HCT116 (cell line): Measurements from ENCODE around the gene PLD3. TPM values are rescaled to one million over a fixed set of nuclear protein-coding genes. Genes with fewer than 3 reads are reported as not detected.

ENCODE experiments used
- ATAC-seq: fragments of 200-7000 bp; cut with Tn5 transposase; 2 replicates; pipeline ENCODE4 v1.9.1; 2020; ENCODE audit warnings: mild to moderate bottlenecking, moderate library complexity
- Bru-seq: library from RNA; stranded (reverse); fragments of 400-500 nt; gene quantifications from one replicate; lab custom pipeline; 2021; lab: Mats Ljungman, UMichigan
- BruChase-seq, 2 experiments: library from RNA; stranded (reverse); fragments of 400-500 nt; gene quantifications; one replicate each; lab custom pipeline; 2021; lab: Mats Ljungman, UMichigan
- BruUV-seq: library from RNA; stranded (reverse); fragments of 400-500 nt; replicated peaks from 2 replicates; lab custom pipeline; 2021; lab: Mats Ljungman, UMichigan
- CTCF ChIA-PET: fragments of 300-600 bp; sonication (Branson Sonifier 250); formaldehyde crosslinking; loops from one replicate; lab custom pipeline; 2021; ENCODE audit warnings: antibody characterized with exemption; lab: Charles Lee
- POLR2A ChIA-PET: fragments of 300-600, 350-600 bp; sonication (Branson Sonifier 250); formaldehyde crosslinking; loops from one replicate; lab custom pipeline; 2021; ENCODE audit warnings: antibody characterized with exemption; lab: Charles Lee
- RAD21 ChIA-PET, 2 experiments: fragments of 300-600 bp; sonication (Branson Sonifier 250); formaldehyde crosslinking; loops; one replicate each; lab custom pipeline; 2023; ENCODE audit warnings: low total read pairs in 2 of 2; ENCODE audit not compliant: uncharacterized antibody in 2 of 2, unreplicated experiment in 2 of 2, low non-redundant PET in 1 of 2; lab: Charles Lee
- DNase-seq: peaks from one replicate; pipeline ENCODE4 v3.0.0-alpha.2; 2010; ENCODE audit warnings: low read depth, low spot score
- H2AFZ ChIP-seq: fragments of 200-600 bp; shearing (Covaris generic), sonication (generic); 2 replicates; pipeline ENCODE4 v1.6.1; 2017; ENCODE audit warnings: low read depth, mixed run types, mixed read lengths, antibody characterized with exemption, low read length; ENCODE audit not compliant: poor library complexity, severe bottlenecking
- H3K27ac ChIP-seq: 2 replicates; pipeline ENCODE4 v1.5.1; 2012; ENCODE audit warnings: low read depth, low read length
- H3K27me3 ChIP-seq: fragments of 200-600 bp; sonication (generic); 2 replicates; pipeline ENCODE4 v1.6.1; 2016; ENCODE audit warnings: mixed run types, low read length, mixed read lengths; ENCODE audit not compliant: insufficient read depth
- H3K36me3 ChIP-seq, 2 experiments: fragments of 200-500 bp in 1 of 2; fragments of 200-600 bp in 1 of 2; sonication (Bioruptor generic) in 1 of 2; sonication (generic) in 1 of 2; 2 replicates each; pipeline versions ENCODE4 v1.5.1 to v1.6.1; 2014 to 2016; ENCODE audit warnings: low read length in 2 of 2, inconsistent platforms in 1 of 2, mixed read lengths in 1 of 2, mixed run types in 1 of 2; ENCODE audit not compliant: insufficient read depth in 2 of 2, control insufficient read depth in 1 of 2
- H3K4me1 ChIP-seq, 2 experiments: fragments of 200-600 bp in 1 of 2; sonication (generic) in 1 of 2; 2 replicates each; pipeline versions ENCODE4 v1.5.1 to v1.6.1; 2012 to 2017; ENCODE audit warnings: low read length in 2 of 2, inconsistent platforms in 1 of 2, mild to moderate bottlenecking in 1 of 2, mixed read lengths in 1 of 2, mixed run types in 1 of 2, moderate library complexity in 1 of 2; ENCODE audit not compliant: insufficient read depth in 2 of 2, control insufficient read depth in 1 of 2
- H3K4me2 ChIP-seq: fragments of 200-600 bp; sonication (generic); 2 replicates; pipeline ENCODE4 v1.6.1; 2017; ENCODE audit warnings: mixed run types, low read length, mixed read lengths
- H3K4me3 ChIP-seq, 2 experiments: fragments of 200-600 bp in 1 of 2; sonication (generic) in 1 of 2; replicated peaks in 1 of 2; 2 replicates each; pipeline ENCODE4 v1.5.1; 2011 to 2016; ENCODE audit warnings: low read length in 2 of 2, control low read depth in 1 of 2, low read depth in 1 of 2, mild to moderate bottlenecking in 1 of 2, mixed read lengths in 1 of 2, mixed run types in 1 of 2
- H3K79me2 ChIP-seq: fragments of 200-600 bp; sonication (generic); 2 replicates; pipeline ENCODE4 v1.6.1; 2017; ENCODE audit warnings: mild to moderate bottlenecking, mixed run types, low read length, moderate library complexity, mixed read lengths; ENCODE audit not compliant: insufficient read depth
- H3K9ac ChIP-seq: fragments of 200-600 bp; sonication (generic); 2 replicates; pipeline ENCODE4 v1.6.1; 2016; ENCODE audit warnings: low read length, mixed read lengths
- H3K9me2 ChIP-seq: fragments of 200-600 bp; sonication (generic), shearing (Covaris generic); 2 replicates; pipeline ENCODE4 v1.6.1; 2017; ENCODE audit warnings: mixed run types, mild to moderate bottlenecking, moderate library complexity; ENCODE audit not compliant: insufficient read depth
- H3K9me3 ChIP-seq, 2 experiments: fragments of 200-500 bp in 1 of 2; fragments of 200-600 bp in 1 of 2; sonication (Bioruptor generic) in 1 of 2; sonication (generic) in 1 of 2; 2 replicates each; pipeline ENCODE4 v1.6.1; 2014 to 2017; ENCODE audit warnings: low read length in 2 of 2, mixed read lengths in 2 of 2, inconsistent platforms in 1 of 2, low read depth in 1 of 2, mild to moderate bottlenecking in 1 of 2, mixed run types in 1 of 2, moderate library complexity in 1 of 2; ENCODE audit not compliant: control insufficient read depth in 1 of 2, insufficient read depth in 1 of 2
- H4K20me1 ChIP-seq: fragments of 200-600 bp; sonication (generic), shearing (Covaris generic); 2 replicates; pipeline ENCODE4 v1.6.1; 2017; ENCODE audit warnings: mixed run types, mild to moderate bottlenecking, moderate library complexity; ENCODE audit not compliant: insufficient read depth
- ATF3 ChIP-seq: IDR thresholded peaks from 2 replicates; pipeline ENCODE4 v1.6.1; 2012
- EGR1 ChIP-seq: IDR thresholded peaks from 2 replicates; pipeline ENCODE4 v1.6.1; 2012; ENCODE audit warnings: low read depth
- ELF1 ChIP-seq: IDR thresholded peaks from 2 replicates; pipeline ENCODE4 v1.6.1; 2012; ENCODE audit warnings: low read depth, borderline replicate concordance
- EZH2 ChIP-seq: fragments of 200-600 bp; sonication (generic); IDR thresholded peaks from 2 replicates; pipeline ENCODE4 v1.6.1; 2017; ENCODE audit warnings: antibody characterized with exemption, mixed run types
- MAX ChIP-seq: IDR thresholded peaks from 2 replicates; pipeline ENCODE4 v1.6.1; 2012
- POLR2AphosphoS5 ChIP-seq: IDR thresholded peaks from 2 replicates; pipeline ENCODE4 v1.6.1; 2011; ENCODE audit warnings: mild to moderate bottlenecking, low read depth, low read length, moderate library complexity
- RAD21 ChIP-seq: IDR thresholded peaks from 2 replicates; pipeline ENCODE4 v1.6.1; 2012; ENCODE audit warnings: low read depth, mild to moderate bottlenecking
- REST ChIP-seq: IDR thresholded peaks from 2 replicates; pipeline ENCODE4 v1.6.1; 2012; ENCODE audit warnings: low read depth
- SP1 ChIP-seq: IDR thresholded peaks from 2 replicates; pipeline ENCODE4 v1.6.1; 2012; ENCODE audit warnings: low read depth
- SRF ChIP-seq: IDR thresholded peaks from 2 replicates; pipeline ENCODE4 v1.6.1; 2012; ENCODE audit warnings: low read depth
- ZBTB33 ChIP-seq: IDR thresholded peaks from 2 replicates; pipeline ENCODE4 v1.6.1; 2011; ENCODE audit warnings: mild to moderate bottlenecking, low read length, moderate library complexity; ENCODE audit not compliant: insufficient replicate concordance; ENCODE audit errors: extremely low read depth
- ZNF274 ChIP-seq: fragments of 200-500 bp; sonication (Bioruptor generic); IDR thresholded peaks from 2 replicates; pipeline ENCODE4 v1.6.1; 2014; ENCODE audit warnings: mild to moderate bottlenecking, low read depth, low read length, inconsistent platforms
- intact Hi-C: fragments of 100-400 bp; cut with micrococcal nuclease; formaldehyde crosslinking; loops from 2 replicates; pipeline ENCODE4 v1.10.0; 2022
- long read RNA-seq: library from polyadenylated mRNA; unstranded; transcript quantifications from one replicate; pipeline ENCODE4 v2.0.0, GENCODE V29; 2021; ENCODE audit not compliant: unreplicated experiment
- polyA plus RNA-seq: library from polyadenylated mRNA; unstranded; fragments of >200 nt; gene quantifications from 2 replicates; pipeline ENCODE4 v1.2.1, GENCODE V29; 2012; ENCODE audit warnings: missing spikeins
- total RNA-seq: library from RNA; stranded (reverse); gene quantifications from one replicate; pipeline ENCODE4 v1.2.1, GENCODE V29; 2021; ENCODE audit not compliant: unreplicated experiment
- TF ChIP-seq, protein P1 (sequence below), 3 experiments: fragments of 200-600 bp in 1 of 3; sonication (generic) in 1 of 3; IDR thresholded peaks in 2 of 3; conservative IDR thresholded peaks in 1 of 3; 2 replicates each; pipeline ENCODE4 v1.5.1; 2012 to 2017; ENCODE audit warnings: low read depth in 2 of 3, low read length in 2 of 3, antibody characterized with exemption in 1 of 3, borderline replicate concordance in 1 of 3, control low read depth in 1 of 3, mild to moderate bottlenecking in 1 of 3, mixed read lengths in 1 of 3, mixed run types in 1 of 3, moderate library complexity in 1 of 3; ENCODE audit not compliant: insufficient read depth in 1 of 3

PLD3 gene, protein sequence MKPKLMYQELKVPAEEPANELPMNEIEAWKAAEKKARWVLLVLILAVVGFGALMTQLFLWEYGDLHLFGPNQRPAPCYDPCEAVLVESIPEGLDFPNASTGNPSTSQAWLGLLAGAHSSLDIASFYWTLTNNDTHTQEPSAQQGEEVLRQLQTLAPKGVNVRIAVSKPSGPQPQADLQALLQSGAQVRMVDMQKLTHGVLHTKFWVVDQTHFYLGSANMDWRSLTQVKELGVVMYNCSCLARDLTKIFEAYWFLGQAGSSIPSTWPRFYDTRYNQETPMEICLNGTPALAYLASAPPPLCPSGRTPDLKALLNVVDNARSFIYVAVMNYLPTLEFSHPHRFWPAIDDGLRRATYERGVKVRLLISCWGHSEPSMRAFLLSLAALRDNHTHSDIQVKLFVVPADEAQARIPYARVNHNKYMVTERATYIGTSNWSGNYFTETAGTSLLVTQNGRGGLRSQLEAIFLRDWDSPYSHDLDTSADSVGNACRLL
- 123 TPM for total RNA-seq
- polyA plus RNA-seq: 233 and 251 TPM in 2 replicates
- percentile 79 among the genes with signal in this experiment for Bru-seq, nascent RNA
- percentile 88 among the genes with signal in this experiment for BruChase-seq, experiment 1, labeled RNA remaining after a 6-hour chase
- percentile 89 among the genes with signal in this experiment for BruChase-seq, experiment 2, labeled RNA remaining after a 2-hour chase
- long read RNA-seq, transcript PLD3-207 (13 exons, 2,140 nt): major isoform, 7 of 116 reads
- long read RNA-seq, partial matches to known transcripts: 25 of 116 reads
- long read RNA-seq, other reads (novel, unspliced or antisense): 76 of 116 reads

DNA sequence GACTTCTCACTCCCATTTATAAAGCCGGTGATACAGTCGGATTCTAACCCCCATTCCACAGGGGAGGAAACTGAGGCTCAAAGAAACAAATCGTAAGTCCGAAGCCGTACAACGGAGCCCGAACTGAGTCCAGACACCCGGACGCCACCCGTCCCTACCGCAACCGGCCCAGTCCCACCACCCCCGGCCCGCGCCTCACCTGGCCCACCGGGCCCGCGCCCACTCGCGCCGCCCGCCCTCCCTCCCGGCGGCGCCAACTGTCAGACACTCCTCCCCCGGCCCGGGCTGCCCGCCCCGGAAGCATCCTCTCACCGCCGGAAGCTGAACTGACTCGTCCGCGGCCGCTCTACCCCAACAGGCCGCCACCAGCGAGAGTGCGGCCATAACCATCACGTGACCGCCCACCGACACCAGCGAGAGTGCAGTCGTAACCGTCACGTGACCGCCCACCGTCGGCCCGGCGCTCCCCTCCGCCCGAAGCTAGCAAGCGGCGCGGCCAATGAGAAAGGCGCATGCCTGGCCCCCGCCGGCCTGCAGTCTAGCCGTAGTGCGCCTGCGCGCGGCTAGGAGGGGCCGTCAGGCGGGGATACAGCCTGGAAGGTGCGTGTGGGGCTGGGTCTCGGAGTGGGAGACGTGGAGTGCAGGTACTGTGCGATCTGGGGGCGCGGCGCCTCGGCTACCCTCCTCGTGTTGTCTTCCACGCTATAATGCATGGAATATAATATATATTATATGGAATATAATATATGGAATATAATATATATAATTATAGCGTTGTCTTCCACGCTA lies at the start of gene PLD3, which contains the start of gene C19orf47:
Gene PLD3, plus strand, starts transcription at position 571 of the 789 bp plus-strand sequence. CDS start 17,789 bp downstream, outside the sequence.
Gene C19orf47, minus strand, starts transcription at position 273 of the 789 bp plus-strand sequence. CDS start 6,540 bp downstream, outside the sequence.
- Histone ChIP-seq H3K4me3 (peak within 1 kb of the TSS; percentile 78 to 95), H3K9ac (peak within 1 kb of the TSS; percentile 74), H3K27me3 (no peaks in the 10 kb centered on the region), H2AFZ (no peak within 1 kb of the TSS), H3K36me3 (no peaks in the 10 kb centered on the region; a peak in 1 of 4 replicates), H4K20me1 (no peaks in the 10 kb centered on the region), H3K4me2 (peak within 1 kb of the TSS; percentile 90), H3K27ac (peak within 1 kb of the TSS; percentile 57), H3K9me2 (no peaks in the 10 kb centered on the region), H3K9me3 (no peaks in the 10 kb centered on the region), H3K79me2 (peaks cover 38% of the 10 kb centered on the region), H3K4me1 (peaks cover 4 to 14% of the 10 kb centered on the region in 2 experiments; a peak in 3 of 4 replicates)
- RAD21 ChIA-PET: no interaction called here
- DNase-seq: peak; percentile 97
- CTCF ChIA-PET: interaction anchor here (0.6 to 0.8 kb wide), 2 partner anchors 43 to 287 kb away, joined by 3 to 4 read pairs; no protein-coding TSS in a partner anchor
- peak; percentile 97 for ATAC-seq
- no TSS peak for BruUV-seq
- intact Hi-C loops: no loop called here
- POLR2A ChIA-PET: interaction anchor here (0.6 to 1.4 kb wide), 7 partner anchors 13 to 1345 kb away, joined by 3 to 5 read pairs (median 3); partner anchors contain the start of gene SERTAD1
- TF ChIP-seq ELF1: no peak
- TF ChIP-seq, protein P1, sequence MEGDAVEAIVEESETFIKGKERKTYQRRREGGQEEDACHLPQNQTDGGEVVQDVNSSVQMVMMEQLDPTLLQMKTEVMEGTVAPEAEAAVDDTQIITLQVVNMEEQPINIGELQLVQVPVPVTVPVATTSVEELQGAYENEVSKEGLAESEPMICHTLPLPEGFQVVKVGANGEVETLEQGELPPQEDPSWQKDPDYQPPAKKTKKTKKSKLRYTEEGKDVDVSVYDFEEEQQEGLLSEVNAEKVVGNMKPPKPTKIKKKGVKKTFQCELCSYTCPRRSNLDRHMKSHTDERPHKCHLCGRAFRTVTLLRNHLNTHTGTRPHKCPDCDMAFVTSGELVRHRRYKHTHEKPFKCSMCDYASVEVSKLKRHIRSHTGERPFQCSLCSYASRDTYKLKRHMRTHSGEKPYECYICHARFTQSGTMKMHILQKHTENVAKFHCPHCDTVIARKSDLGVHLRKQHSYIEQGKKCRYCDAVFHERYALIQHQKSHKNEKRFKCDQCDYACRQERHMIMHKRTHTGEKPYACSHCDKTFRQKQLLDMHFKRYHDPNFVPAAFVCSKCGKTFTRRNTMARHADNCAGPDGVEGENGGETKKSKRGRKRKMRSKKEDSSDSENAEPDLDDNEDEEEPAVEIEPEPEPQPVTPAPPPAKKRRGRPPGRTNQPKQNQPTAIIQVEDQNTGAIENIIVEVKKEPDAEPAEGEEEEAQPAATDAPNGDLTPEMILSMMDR (IDR thresholded peaks at IDR 0.05 in 2 of 3, conservative IDR thresholded peaks at IDR 0.05 in 1 of 3; ENCODE audit: borderline replicate concordance in 1 of 3, insufficient read depth in 1 of 3, low read depth in 2 of 3, low read length in 2 of 3): no peak
- no peak for TF ChIP-seq REST
- TF ChIP-seq MAX: peak; percentile 95
- TF ChIP-seq ATF3: no peak
- TF ChIP-seq RAD21: no peak
- no peak for TF ChIP-seq SRF
- no peak for TF ChIP-seq EZH2
- TF ChIP-seq POLR2AphosphoS5: peak; percentile 92
- no peak for TF ChIP-seq ZNF274
- TF ChIP-seq ZBTB33: no peak
- TF ChIP-seq EGR1: 0 out of 2 replicates have a peak, but pooled peaks have one; percentile 15
- peak; percentile 77 for TF ChIP-seq SP1
